GM19397 (cell line): Measurements from ENCODE around the gene PLA1A.
A peak's percentile ranks its signal among the peaks of the same experiment; 100 is the strongest.
"Not testable (repeated sequence)": the region's sequence is repeated elsewhere in the genome, so short reads cannot be mapped to it uniquely, and the experiment has no call there.

ENCODE experiments used
- ATAC-seq: cut with Tn5 transposase; IDR thresholded peaks from one replicate; pipeline ENCODE4 v1.9.1; 2021; ENCODE audit warnings: mild to moderate bottlenecking, moderate library complexity; ENCODE audit not compliant: unreplicated experiment

Gene PLA1A, protein sequence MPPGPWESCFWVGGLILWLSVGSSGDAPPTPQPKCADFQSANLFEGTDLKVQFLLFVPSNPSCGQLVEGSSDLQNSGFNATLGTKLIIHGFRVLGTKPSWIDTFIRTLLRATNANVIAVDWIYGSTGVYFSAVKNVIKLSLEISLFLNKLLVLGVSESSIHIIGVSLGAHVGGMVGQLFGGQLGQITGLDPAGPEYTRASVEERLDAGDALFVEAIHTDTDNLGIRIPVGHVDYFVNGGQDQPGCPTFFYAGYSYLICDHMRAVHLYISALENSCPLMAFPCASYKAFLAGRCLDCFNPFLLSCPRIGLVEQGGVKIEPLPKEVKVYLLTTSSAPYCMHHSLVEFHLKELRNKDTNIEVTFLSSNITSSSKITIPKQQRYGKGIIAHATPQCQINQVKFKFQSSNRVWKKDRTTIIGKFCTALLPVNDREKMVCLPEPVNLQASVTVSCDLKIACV

DNA sequence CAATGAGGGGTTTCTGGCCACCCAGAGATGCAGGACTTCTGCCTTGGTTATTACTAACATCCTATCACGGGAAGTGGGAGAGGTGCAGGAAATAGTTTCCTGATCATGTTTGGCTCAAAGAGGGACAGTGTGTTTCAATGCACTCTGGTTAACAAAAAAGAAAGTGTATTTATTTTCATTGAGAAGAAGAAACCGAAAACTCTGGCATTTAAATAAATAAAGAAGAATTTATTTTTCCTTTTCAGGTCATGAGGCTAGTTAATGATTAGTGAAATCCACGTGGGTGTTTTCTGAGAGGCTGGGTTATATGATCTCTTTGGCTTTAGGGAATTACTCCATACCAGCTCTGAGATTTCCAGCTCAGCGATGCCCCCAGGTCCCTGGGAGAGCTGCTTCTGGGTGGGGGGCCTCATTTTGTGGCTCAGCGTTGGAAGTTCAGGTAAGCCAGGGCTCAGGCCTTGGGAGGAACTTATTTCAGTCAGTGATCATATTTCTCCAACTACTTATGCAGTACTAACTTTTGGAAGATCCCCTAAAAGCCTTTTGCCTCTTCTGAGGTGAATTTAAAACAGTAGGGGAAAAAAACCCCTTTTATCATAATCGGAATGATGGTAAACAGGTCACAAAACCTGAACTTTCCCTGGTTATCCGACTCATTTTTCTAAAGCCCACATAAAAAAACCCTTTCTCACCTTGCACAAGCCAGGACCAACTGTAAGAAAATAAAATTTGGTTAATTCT lies at the start of gene PLA1A:
PLA1A (plus strand) TSS at position 338 of the 741 bp plus-strand sequence; CDS start at position 367, 29 bp downstream.
- no peak for ATAC-seq

DNA sequence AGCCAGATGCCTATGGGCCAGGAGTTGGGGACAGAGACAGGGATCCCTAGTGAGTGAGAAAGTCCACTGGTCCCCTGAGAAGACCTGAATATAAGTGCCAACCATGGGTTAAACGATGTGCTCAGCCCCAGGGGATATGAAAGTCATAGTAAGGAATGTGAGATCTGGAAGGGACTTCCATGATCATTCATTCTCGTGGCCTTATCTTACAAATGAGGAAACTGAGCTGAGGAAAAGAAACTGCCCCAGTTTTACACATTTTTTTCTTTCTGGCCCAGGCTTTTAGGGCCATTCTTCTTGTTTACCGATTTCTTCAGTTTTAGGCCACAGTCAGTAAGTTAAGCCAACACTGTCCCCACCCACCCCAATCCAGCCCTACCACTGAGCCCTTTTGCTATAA lies 49.3 kb upstream of the PLA1A start:
- no peak for ATAC-seq

DNA sequence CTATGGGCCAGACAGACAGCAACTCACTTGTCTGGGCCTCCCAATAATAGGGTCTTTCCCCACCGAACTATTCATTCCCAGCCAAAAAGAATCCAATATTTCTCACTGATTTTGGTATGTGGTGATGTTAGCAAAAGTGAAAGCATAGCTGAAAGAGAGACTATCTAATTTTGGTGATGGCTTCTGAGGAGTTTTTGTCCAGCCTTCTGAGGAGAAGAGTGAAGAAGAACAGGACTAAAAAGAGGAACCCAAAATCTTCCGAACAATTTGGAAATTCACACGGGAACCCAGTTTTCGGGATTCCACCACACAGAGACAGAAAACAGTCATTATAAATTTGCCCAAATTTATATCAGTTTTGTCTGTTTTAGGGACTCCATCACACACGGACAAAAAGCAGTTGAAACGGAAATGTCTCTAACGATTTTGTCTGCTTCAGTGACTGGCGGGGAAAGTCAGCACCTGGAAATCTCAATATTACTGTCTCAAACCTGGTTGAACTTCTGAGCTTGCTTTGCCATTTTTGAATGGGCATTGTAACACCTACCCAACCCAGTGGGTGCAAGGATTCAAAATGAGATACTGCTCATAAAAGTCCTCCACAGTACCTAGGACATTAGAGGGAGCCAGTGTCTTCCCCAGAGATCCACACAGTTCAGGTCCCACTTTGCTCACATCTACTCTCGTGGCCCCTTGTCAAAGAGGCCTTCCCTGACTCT lies 47.3 kb upstream of the PLA1A start:
- ATAC-seq = peak; percentile 40

- no peak for ATAC-seq
Observed at GRCh38 chr3:119551598-119551997, 46.1 kb upstream of the PLA1A start.

DNA sequence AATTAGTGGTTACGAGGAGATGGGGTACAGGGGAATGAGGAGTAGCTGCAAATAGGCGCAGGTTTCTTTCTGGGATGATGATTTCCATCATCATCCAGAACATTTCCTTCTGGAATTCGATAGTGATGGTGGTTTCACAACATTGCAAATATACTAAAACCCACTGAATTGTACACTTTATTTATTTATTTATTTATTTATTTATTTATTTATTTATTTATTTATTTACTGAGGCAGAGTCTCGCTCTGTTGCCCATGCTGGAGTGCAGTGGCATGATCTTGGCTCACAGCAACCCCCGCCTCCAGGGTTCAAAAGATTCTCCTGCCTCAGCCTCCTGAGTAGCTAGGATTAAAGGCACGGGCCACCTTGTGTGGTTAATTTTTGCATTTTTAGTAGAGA lies 44.8 kb upstream of the PLA1A start:
- ATAC-seq = not testable (repeated sequence)

GRCh38 chr3:119553823-119554415 lies 43.8 kb upstream of the PLA1A start:
- no peak for ATAC-seq

- no peak for ATAC-seq
Observed at GRCh38 chr3:119555309-119555735, 42.4 kb upstream of the PLA1A start.

- no peak for ATAC-seq
Observed at GRCh38 chr3:119555929-119556328, 41.8 kb upstream of the PLA1A start.

- ATAC-seq = no peak
Observed at GRCh38 chr3:119557192-119557876, 40.4 kb upstream of the PLA1A start.

DNA sequence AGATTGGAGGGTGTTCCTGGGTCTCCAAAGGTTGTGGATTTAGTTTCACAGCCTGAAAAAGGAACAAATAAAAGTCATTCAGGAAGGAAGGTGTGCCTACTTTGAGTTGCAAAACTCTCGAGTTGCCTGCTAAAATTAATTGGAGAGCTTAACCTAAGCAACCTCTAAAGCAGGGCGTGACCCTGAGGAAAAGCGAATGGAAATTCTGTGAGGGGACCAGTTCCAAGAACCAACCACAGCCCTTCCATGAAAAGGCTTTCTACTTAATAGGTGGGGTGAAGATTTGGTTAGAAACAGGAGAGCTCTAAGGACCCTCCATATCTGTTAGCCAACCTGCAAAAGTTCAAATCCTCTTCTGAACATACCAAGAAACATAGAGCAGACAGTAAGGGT lies 39.8 kb upstream of the PLA1A start:
- ATAC-seq = no peak

DNA sequence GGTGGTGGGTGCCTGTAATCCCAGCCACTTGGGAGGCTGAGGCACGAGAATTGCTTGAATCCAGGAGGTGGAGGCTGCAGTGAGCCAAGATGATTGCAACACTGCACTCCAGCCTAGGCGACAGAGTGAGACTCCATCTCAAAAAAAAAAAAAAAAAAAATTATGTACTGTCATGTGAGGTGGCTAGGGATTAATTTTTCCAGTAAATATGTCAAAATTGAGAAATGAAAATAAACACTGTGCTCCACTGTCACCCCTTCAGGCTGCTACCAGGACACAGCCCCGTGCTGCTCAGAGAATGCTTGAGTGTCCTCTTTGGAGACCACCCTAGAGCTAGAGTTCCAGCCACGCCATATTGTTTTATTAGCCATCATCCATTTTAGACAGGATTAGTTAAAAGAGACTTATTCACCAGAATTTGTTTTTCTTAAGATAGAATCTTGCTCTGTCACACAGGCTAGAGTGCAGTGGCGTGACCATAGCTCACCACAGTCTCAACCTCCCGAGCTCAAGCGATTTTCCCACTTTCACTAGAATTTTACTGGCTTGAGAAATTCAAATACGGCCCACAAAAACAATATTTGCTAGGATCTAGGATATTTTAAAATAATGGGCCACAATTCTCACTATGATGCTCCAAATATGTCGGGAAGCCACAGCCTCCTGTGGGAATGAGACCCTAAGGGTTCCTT lies 38.9 kb upstream of the PLA1A start:
- no peak for ATAC-seq

DNA sequence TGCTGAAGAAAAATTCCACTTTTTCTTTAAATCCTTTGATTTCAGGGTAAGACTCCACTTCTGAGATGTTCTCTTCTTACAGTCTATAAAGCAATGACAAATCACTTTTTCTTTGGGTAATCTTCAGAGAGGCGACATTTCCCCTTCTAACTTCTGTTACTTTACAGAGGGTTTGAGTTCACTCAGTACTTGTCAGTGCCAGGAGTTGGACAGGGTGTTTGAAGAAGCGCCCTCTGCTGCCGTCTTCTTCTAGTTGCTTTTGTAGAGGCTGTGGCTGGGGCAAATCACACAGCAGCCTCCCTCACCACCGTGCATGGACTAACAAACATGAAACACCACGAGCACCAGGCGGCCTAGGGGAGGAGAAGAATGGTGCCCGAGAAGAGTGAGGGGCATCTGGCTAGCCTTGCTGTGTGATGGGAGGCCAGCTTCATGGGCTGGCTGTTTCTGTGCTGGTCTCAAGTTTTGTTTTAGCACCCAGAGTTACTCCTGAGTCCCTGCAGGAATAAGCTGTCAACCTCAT lies 38.2 kb upstream of the PLA1A start, which contains the start of gene CD80:
CD80 (minus strand) TSS at position 174 of the 523 bp plus-strand sequence. CDS start 1,886 bp downstream, outside the sequence.
- ATAC-seq = peak; percentile 54

DNA sequence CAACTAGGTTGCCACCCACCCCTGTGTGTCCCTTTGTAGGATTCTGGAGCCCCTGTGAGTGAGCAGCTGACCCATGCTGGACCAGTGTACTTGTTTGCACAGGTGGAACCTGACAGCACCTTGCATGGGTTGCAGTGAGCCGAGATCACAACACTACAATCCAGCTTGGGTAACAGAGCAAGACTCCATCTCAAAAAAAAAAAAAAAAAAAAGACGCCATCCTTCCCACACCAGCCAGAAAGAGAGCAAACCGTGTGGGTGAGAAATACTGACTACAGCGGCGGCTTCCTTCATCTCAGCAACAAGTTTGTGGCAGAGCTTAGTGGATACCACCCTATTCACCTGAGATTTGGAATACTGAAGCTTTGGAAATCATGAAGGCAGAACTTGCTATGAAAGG lies 37.5 kb upstream of the PLA1A start:
- ATAC-seq = no peak

DNA sequence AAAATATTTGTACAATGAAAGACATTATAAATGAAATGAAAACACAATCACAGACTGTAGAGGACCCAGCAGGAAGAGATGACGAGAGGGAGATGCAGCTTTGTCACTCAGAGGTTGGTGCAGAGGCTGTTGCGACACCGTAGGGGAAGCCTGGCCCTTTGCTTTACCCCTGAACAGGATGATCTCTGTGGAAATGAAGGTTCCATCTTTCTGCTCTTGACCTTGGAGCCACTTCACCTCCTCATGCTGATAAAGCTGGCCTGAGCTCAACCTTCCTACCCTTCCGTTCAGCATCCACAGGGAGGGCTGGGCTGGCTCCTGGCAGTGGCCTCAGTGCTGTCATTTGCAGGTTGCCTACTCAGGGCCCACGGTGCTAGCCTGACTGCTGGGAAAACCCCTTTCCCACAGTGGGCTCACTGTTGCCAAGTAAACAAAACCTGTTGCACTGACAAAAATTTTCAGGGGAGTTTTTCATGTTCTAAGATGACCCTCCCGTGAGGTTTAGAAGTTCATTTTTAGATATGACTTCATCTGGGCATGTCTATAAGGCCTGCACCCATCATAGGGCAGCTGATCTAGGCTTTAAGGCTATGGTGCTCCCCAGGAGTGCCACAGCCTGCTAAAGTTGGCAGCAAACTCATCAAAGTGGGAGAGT lies 35.3 kb upstream of the PLA1A start:
- ATAC-seq = peak; percentile 74

GRCh38 chr3:119563334-119563733 lies 34.4 kb upstream of the PLA1A start:
- not testable (repeated sequence) for ATAC-seq

DNA sequence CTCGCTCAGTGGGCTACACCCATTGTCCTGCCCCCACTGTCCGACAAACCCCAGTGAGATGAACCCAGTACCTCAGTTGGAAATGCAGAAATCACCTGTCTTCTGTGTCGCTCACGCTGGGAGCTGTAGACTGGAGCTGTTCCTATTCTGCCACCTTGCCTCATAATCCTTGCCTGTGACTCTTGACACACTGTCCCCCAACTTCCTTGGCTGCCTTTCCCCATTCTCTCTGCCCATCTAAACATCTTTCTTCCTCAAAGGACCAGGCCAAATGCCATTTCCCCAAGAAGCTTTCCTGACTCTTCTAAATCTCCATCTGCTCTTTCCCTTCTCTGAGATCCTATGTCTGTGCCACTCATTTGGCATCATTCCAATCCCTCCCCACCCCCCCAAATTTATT lies 28.5 kb upstream of the PLA1A start:
- ATAC-seq = no peak

DNA sequence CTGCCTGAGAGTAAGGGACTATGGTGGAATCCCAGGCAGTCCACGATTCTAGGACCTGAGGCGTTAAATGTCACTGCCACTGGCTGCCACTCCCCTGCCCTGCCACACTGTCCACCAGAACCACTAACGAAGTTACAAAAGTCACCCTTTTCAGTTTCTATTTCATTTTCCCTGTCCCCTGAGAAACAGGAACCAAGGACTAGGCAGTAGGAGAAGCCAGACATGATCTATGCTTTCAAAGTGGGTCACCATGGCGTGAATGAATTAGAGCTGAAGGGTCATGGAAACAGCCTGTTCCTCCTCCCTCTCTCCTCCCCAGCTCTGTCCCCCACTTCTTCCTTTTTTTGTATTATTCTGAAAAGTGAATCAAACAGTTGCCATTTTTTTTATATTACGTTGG lies 27.5 kb upstream of the PLA1A start:
- ATAC-seq = no peak

- no peak for ATAC-seq
Observed at GRCh38 chr3:119571230-119571629, 26.5 kb upstream of the PLA1A start.

DNA sequence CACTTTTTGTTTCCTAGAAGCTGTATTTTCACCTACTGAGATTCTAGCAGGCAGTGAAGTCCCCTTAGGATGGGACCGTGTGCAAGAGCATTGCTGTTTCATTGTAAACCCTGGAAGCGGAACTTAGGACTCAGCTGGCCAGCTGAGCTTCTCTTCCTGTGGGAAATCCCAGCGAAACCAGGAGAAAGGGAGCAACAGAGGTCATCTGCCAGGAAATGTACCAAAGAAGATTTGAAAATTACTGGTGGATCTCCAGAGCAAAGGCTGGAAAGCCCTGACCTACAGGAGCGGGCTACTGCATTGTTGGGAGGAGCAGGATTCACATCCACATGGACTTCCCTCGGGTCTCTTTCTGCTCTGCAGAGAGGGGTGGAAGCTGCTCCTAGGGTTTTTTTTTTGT lies 26.0 kb upstream of the PLA1A start:
- no peak for ATAC-seq
